HG03060 (cell line): Measurements from ENCODE around the gene EEF2K.
"Not testable (repeated sequence)": the region's sequence is repeated elsewhere in the genome, so short reads cannot be mapped to it uniquely, and the experiment has no call there.

ENCODE experiments used
- ATAC-seq: cut with Tn5 transposase; IDR thresholded peaks from one replicate; pipeline ENCODE4 v1.9.1; 2021; ENCODE audit warnings: low read depth, moderate number of reproducible peaks; ENCODE audit not compliant: unreplicated experiment

The EEF2K gene

DNA sequence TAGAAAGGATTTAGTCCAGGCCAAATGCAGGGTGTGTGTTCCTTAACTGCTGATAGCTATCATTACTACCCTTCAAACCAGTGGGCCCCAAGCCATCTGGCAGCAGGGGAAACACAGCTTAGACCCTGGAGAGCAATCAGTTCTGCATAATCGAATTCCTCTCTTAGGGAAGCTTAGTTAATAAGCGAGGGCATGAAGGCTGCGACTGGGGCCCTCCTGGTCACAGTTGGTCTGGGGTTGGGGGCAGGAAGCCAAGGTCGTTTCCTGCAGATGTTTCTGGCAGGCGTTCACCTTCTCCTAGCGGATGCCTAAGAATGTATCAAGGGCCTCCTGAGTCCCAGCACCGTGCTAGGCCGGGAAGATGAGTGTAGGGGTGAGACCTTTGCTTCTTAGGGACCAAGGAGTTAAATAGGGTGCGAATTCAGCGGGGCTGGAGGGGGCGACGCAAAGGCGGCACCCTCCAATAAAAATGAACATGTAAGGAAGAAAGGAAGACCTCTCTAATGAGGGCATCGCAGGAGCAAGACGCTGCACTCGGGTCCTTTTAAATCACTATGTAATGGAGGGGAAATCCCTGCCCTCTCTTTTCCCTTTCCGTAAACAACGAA is 16.5 kb upstream of the EEF2K start:
- ATAC-seq, result no peak

DNA sequence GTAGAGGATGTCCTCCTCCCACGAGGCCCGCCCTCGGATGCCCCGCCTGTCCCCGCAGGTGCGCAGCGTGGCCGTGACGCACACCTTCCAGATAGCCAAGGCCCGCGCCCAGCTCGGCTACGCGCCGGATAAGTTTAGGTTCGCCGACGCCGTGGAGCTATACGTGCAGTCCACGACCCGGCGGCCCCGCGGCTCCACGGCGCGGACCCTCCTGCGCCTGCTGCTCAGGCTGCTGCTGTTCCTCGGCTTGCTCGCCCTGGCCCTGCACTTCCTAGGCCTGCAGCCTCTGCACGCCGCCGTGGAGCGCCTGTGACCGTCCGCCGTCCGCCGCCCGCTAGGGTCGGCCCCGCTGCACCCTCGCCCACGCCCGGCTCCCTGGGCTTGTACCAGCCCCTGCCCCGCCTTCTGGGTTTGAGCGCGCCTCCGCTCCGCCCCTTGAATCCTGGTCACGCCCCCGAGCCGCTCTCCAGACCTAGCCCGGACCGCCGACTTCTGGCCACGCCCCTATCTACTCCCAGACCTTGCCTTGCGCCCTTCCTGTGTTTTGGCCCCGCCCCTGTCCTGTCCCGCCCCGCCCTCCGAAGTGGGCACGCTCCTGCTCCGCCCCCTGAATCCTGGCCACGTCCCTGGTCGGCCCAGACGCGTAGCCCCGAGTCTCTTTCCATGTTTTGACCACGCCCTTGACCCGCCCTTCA is 15.8 kb upstream of the EEF2K start:
- peak; percentile 50 for ATAC-seq

DNA sequence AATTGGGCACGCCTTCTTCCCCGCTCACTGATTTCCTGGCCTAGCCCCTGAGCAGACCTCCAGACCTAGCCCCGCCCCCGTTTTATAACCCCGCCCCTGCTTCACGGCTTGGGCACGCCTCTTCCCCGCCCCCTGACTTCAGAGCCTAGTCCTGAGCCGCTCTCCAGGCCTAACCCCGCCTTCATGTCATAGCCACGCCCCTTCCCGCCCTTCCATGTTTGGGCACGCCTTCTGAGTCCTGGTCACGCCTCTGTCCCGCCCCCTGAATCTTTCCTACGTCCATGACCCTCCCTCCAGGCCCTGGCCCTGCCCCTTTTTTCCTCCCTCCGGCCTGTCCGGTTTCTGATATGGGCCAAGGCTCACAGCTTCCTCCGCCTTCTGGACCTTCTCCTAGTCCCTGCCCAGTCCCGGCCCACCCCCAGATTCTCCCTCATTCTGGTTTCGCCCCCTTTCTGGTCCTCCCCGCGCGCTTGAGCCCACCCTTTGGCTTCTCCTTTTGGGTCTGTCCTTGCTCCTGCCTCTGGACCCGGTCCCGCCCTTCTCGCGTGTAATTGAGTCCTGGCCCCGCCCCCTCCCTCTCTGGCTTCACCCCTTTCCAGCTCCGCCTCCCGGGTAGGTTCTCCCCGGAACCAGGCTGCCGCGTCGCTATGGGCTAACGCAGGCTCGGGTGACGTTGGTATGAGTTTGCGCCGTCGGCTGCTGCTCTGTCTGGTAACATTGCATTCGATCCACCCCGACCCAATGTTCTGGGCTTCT is 15.1 kb upstream of the EEF2K start:
- ATAC-seq, result peak; percentile 29

DNA sequence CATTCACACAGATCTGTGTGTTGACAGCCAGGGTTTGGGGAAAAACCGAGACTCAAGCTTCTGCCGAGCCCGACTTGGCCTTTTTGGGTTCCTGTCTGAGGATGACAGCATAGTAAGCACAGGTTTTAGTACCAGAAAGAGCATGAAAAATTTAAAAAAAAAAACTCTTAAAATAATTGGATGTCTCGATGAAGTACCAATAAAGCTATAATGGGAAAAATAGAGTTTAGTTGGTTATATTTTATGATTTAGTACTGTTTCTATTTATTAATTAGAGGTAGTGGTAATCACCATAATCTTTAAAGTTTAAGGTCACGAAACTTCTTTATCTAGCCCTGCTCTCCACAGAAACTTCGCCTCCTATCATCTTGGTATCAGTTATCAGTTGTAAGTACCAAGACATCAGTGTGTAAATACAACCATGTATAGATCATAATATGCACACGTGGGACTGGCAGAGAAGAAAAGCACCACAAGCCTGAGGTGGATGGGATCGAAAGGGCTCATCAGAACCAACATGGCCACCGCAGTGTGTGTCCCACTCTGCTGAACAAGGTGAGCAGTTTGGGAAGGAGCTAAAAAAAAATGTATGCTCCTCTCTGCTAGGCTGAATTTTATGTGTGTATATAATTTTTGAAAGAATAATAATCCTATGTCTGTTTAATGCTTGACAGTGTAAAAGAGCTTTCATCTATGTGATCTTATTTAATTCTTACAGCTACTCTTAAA is 14.4 kb upstream of the EEF2K start:
- ATAC-seq, result no peak

DNA sequence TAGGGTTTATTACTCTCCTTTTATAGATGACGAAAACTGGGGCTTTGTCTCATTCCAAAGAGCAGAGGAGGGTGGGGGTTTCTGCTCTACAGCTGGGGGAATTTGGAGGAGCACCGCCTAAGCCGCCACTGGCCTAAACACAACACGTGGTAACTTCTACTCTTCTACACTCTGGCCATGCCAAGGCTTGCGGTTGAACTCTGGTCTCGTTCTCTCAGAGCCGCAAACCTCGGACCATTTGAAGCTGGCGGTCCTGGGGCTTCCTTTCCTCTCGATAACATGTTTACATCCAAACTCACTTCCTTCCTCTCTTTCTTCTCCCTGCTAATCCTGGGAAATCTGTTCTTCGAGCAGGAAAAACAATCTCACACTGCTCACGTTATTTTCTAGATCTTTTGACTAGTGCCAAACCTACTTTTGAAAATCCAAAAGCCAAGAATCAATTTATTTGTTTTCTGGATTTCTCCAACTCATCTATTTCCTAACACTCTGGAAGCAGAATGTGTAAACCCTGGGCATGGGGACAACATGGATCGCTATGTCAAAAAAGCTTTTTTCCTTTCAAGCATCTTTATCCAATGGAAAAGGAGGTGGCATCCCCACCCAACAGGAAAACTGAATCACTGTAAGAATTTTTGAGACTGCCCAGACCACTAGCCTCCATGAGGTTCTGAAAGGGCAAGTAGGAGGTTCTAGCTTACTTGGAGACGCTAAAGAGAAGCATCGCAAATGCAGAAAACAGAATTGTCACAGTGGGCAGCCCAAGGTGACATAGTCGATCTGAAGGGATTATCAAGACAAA is 13.6 kb upstream of the EEF2K start:
- ATAC-seq, result no peak

DNA sequence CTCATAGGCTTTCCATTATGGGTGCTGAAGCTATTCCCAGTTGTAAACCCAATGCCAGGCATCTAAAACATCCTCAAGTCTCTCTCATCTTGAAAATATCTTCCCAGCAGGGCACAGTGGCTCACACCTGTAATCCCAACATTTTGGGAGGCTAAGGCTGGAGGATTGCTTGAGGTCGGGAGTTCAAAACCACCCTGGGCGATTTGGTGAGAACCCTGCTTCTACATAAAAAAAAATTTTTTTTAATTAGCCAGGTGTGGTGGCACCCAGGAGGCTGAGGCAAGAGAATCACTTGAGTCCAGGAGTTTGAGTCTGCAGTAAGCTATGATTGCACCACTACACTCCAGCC is 13.0 kb upstream of the EEF2K start:
- no peak for ATAC-seq

DNA sequence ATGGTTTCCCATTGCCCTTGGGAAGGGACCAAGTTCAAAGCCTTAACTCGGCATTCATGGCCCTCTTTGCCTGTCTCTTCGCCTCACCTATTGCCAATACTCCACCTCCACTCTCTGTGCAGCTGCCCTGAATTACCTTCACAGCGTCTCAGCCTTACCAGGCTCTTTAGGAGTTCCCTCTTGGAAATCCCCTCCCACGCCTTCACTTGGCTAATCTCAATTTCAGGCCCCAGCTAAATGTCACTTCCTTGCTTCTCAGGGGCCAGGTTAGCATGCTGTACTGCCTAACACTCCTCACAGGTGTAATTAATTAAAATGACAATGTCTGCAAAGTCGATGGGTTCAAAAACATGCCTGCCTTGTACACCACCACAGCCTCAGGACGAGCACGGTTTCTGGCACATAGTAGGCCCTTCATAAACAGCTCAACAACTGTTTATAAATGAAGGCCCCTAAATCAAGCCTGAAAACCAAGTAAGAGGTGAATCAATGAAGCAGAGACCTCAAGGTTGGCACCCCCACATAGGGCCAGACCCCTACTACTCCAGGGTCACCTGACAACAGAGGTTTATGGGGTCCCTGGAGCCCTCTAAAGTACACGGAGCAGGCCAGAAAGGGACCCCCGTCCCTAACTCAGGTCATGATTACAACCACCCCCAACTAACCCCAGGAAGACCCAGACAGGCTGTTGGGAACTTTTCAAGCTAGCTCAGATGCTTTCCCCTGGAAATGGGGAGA is 11.2 kb upstream of the EEF2K start:
- ATAC-seq, result no peak

DNA sequence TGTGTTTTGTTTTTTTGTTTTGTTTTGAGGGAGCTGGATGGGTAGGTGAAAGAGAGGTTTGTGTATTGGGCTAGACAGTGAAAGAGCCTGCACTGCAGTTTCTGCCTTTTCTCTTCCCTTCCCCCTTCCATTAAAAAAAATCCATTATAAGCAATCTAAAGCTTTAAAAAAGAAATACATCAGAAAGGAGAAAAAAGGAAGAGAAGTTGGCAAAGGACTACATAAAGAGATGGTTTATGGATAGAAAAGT is 10.7 kb upstream of the EEF2K start:
- no peak for ATAC-seq

DNA sequence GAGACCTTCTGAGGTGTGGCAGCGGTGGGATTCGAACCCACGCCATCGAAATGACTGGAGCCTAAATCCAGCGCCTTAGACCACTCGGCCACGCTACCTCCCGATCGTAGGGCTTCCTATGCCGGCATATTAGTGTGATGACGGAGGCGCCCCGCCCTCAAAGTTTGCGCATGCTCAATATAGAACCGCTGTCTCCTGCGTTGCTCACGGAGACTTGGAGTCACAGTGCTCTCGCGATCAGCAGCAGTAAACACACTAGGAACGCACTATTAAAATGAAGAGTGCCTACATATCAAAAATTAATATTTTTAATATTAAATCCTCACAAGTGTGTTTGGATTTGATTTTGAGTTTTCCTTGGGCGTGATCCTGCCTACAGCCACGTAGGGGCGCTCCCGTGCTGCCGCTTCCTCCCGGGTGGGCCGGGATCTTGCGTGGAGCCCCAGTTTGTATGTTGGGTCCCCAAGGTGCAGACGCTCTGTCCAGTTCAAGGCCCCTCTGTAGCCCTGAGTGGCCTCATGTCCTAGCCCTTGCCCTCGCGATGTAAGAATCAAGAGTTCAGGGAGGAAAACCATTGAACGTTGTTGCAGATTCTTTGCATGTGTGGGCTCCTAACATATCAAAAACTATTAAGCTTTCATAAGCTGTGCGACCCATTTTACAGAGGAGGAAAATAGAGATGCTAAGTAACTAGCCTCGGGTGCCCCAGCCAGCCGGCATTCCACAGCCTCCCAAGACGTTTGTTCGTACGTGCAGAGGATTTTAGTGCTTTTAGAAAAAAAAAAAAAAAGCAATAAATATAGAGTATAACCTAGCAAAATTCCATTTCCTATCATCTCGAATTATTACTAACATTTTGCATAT is 10.2 kb upstream of the EEF2K start:
- ATAC-seq, result peak; percentile 25

DNA sequence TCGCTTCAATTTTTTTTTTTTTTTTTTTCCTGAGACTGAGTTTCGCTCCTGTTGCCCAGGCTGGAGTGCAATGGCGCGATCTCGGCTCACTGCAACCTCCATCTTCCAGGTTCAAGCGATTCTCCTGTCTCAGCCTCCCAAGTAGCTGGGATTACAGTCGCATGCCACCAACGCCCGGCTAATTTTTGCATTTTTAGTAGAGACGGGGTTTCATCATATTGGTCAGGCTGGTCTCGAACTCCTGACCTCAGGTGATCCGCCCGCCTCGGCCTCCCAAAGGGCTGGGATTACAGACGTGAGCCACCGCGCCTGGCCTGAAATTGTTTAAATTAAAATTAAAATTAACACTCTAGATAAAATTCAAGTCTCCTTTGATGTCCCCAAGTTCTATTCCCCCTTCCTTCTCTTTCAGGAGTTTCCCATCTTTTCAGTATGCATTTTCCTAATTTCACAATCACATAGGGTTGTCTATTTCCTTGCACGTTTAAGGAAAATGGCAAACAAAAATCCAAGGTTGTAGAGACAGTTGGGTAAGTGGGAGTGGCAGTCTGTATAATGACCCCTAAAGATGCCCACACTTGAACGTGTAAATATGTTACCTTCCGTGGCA is 9.4 kb upstream of the EEF2K start:
- ATAC-seq, result not testable (repeated sequence)

DNA sequence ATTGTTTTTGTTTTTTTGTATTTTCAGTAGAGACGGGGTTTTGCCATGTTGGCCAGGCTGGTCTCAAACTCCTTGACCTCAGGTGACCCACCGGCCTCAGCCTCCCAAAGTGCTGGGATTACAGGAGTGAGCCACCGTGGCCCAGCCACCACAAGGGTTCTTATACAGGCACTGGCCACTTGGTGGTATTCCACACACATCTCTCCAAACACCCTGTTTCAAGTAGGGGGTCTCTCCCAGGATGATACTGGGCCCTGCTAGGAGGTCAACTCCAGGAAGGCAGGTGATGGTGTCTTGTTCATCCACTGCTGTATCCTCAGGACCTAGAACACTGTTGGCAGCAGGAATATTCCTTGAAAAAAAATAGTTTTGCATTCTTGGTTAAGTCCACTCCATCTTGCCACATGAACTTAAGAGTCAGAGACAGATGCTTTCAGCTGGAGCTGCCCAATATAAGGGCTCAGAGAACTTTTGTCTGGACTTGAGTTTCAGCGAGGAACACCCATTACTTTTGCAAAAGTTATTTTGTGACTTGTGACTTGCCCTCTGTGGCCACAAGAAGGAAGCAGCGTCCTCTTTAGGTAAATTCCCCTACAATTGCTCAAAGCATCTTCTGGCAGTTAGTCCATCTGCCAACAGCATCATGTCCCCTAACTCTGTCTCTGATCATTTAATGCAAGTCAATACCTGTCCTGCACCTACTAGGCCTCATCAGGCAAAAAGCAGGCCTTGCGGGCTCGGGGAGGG is 7.4 kb upstream of the EEF2K start:
- ATAC-seq, result no peak

DNA sequence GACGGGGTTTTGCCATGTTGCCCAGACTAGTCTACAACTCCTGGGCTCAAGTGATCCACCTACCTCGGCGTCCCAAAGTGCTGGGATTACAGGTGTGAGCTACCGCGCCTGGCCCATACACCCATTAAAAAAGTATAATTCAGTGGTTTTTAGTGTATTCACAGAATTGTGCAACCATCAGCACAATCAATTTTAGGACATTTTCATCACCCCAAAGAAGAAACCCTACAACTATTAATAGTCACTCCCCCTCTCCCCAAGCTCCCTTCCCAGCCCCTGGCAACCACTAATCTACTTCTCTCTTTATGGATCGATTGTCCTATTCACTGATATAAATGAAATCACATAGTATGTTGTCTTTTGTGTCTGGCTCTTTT is 3.8 kb upstream of the EEF2K start:
- no peak for ATAC-seq

DNA sequence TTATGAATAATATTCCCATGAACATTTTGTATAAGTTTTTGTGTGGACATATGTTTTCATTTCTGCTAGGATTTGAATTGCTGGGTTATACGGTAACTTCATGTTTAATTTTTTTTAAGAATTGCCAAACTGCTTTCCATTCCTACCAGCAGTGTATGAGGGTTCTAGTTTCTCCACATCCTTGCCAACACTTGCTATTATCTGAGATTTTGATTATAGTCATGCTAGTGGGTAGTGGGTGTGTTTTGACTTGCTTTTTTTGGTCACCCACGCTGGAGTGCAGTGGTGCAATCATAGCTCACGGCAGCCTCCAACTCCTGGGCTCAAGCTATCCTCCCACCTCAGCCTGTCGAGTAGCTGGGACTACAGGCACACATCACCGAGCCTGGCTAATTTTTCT is 3.0 kb upstream of the EEF2K start:
- no peak for ATAC-seq

DNA sequence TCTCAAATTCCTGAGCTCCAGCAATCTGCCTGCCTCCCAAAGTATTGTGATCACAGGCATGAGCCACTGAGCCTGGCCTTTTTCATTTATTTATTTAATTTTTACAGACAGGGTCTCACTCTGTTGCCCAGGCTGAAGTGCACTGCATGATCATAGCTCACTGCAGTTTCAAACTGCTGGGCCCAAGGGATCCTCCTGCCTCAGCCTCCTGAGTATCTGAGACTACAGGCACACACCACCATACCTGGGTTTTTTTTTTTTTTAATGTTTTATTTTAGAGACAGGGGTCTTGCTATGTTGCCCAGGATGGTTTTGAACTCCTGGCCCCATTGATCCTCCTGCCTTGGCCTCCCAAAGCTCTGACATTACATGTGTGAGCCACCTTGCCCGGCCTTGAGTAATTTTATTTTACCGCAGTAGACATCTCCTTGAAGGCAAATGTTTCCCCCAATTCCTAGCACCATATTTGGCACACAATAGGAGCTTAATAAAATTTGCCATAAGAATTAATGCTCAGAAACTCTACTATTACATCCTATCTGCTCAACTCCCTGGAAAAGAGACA is 1.9 kb upstream of the EEF2K start:
- no peak for ATAC-seq

DNA sequence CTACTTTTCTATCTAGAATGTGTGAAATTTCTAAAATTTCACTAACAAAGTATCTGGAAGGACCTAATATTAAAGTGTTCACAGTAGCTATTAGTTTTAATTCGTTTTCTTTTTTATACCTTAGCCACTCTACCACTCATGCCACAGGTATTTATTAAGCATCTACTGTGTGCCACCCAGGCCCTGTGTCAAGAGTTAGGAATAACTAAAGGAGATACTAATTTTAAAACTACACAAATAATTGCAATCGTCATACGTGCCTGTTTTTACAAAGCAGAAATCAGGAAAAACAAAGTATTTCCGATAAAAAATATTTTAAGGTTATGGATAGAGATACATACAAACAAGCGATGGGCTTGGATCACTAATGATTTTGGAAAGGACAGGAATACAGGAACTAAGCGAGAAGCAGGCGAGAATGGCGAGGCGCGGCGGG is 483 bp upstream of the EEF2K start:
- ATAC-seq, result no peak

DNA sequence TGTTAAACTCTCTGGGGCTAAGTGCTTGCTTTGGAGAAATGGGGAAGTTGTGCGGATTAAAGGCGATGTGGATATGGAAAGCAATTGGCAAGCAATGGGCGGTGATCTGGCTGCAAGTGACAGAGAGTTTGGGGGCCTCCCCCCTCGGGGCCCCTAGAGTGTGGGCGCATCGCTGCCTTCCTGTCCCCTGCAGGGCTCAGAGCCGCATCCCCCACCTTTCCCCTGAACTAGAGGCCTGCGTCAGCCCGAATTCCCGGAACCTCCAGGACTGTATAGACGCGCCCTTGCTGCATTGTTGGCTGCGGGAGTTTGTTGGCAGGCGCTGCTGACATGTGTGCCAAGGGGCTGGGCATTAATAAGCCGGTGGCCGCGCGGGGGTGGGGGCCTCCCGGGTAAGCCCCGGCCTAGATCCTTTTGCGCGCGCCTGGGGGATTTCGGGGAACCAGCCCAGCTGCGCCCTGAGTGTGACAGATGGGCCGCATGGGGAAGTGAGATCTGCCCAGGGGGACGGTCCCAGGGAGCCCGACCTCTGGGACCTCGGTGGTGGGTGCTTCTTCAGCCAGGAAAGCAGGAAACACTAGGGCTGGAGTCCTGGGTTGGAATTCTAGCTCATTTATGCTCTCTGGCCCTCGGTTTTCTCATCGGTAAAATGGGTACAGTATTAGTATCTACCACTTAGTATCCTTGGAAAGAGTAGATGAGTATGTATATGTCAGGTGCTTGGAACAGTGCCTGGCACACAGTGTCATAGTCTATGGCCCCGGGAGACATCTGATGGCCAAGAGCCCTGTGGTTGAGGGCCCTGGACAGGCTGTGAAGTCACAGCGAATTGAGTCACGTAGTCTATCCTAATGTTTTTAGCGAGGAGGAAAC is 1.0 kb downstream of the EEF2K start:
- ATAC-seq, result no peak
